ENCODE measurements around the gene TBCCD1. TPM values are rescaled to one million over a fixed set of nuclear protein-coding genes. Genes with fewer than 3 reads are reported as not detected.

The TBCCD1 gene
- total and polyA plus RNA-seq, 2 experiments from 2014 or later: 5.8 to 16.7 TPM

- TF ChIP-seq ZNF462 (CRISPR knock-in tag; IDR thresholded peaks at IDR 0.05) (no peak), EZH2 (IDR thresholded peaks at IDR 0.05; ENCODE audit: low read depth, unreplicated experiment) (no peak), JUNB (IDR thresholded peaks at IDR 0.05; ENCODE audit: unreplicated experiment) (no peak), EZH2phosphoT487 (IDR thresholded peaks at IDR 0.05; ENCODE audit: unreplicated experiment) (no peak), CTCF (conservative IDR thresholded peaks at IDR 0.05; ENCODE audit: low read depth in 2 of 2) (no peak), NANOG (IDR thresholded peaks at IDR 0.05; ENCODE audit: borderline replicate concordance) (no peak), ZNF331 (CRISPR knock-in tag; IDR thresholded peaks at IDR 0.05; ENCODE audit: low read depth) (no peak), REST (IDR thresholded peaks at IDR 0.05; ENCODE audit: unreplicated experiment) (no peak)
Observed at GRCh38 chr3:186530415-186530814, 36.7 kb downstream of the TBCCD1 start (continued).

All from GM23338 (cell line).